Coronary artery (tissue), 2 donors: ENCODE data around the gene TMEM9B.
A peak's percentile ranks its signal among the peaks of the same experiment; 100 is the strongest.
"Not testable (repeated sequence)": the region's sequence is repeated elsewhere in the genome, so short reads cannot be mapped to it uniquely, and the experiment has no call there.

Source experiments
- DNase-seq: peaks from one replicate; pipeline ENCODE4 v3.0.0-alpha.2; 2017; ENCODE audit warnings: low spot score
- H3K27ac ChIP-seq, 2 donors: fragments of 200-600 bp; sonication (generic); one replicate each; pipeline ENCODE4 v1.5.1; 2016 to 2019
- H3K4me3 ChIP-seq: fragments of 200-600 bp; sonication (generic); 2 replicates; pipeline ENCODE4 v1.5.1; 2016; ENCODE audit warnings: mild to moderate bottlenecking, moderate library complexity
- CTCF ChIP-seq: fragments of 200-600 bp; sonication (generic); IDR thresholded peaks from one replicate; pipeline ENCODE4 v1.5.1; 2019; ENCODE audit warnings: antibody characterized with exemption

The TMEM9B gene

GRCh38 chr11:8964324-8965320 is at the start of gene TMEM9B:
Gene TMEM9B (minus strand): TSS chr11:8964442. CDS start chr11:8964313, 129 bp downstream.
- Histone ChIP-seq H3K27ac (peak within 1 kb of the TSS; percentile 95 to 99), H3K4me3 (peak within 1 kb of the TSS; percentile 95)
- no peak for TF ChIP-seq CTCF
- peak; percentile 95 for DNase-seq

DNA sequence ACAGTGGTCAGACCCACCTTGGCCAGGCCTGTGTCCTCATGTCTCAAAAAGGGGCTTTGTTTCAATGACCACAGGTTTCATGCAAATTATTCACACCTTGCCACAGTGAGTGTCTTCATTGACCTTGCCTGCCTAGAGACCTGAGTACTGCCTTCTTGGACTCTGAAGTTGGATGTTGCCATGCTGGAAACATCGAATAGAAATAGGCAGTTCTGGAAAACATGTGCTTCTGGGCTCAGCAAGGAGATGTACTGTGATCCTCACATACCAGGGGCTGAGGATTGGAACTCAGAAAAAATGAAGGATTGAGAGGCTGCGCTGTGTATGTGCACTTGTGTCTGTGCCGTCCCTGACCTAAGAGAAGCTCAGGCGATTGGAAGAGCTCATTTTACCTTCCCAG is 49.1 kb upstream of the TMEM9B start:
- Histone ChIP-seq H3K4me3 (no peak overlapping the region), H3K27ac (no peak overlapping the region)
- no peak for DNase-seq
- no peak for TF ChIP-seq CTCF

GRCh38 chr11:9009538-9009937 is 45.3 kb upstream of the TMEM9B start:
- not testable (repeated sequence) for H3K4me3 ChIP-seq, DNase-seq, H3K27ac ChIP-seq

DNA sequence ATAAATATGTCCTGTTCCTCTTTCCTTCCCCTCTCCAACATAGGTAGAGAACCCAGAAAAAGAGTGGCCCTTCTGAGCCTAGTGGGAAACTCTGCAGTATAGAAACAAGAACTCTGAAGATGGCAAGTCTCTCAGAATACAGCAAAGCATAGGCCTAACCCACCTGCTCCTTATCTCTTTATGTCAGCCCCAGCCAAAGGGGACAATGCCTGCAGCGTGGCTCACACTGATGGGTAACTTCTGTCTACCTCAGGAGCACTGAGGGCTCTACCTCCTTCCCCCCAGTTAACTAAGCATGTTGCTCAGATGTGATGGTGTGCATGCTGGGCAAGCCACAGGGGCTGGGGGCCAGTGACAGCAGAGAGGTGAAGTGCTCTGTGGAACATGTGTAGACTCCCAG is 44.4 kb upstream of the TMEM9B start:
- Histone ChIP-seq H3K27ac (no peak overlapping the region), H3K4me3 (no peak overlapping the region)
- no peak for DNase-seq
- TF ChIP-seq CTCF, result no peak

DNA sequence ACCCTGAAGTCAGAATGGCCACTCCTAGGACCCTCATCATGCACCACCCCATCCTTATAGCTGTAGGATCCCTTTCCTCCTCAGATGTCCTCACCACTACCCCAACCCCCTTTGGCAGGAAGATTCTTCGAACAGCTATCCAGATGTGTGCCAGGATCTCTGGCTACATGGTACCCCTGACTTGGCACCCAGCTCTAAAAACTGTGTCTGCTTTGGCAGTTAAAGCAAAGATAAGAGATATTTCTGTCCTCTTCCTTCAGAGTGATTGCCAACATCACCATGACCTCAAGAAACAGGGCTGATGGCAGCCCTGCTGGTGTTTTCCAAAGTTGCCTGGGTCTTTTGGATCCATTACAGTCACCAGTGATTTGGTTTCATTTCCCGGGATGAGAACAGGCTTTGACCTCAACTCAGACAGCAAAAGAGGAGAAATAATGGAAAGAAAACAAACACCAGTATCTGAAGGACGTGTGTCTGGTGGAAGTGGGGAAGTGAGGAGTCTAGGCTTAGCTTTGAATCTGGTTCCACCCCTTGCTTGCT is 43.8 kb upstream of the TMEM9B start:
- Histone ChIP-seq H3K27ac (no peak overlapping the region), H3K4me3 (no peak overlapping the region)
- DNase-seq, result no peak
- TF ChIP-seq CTCF, result no peak

GRCh38 chr11:9005087-9005486 is 40.8 kb upstream of the TMEM9B start:
- TF ChIP-seq CTCF, result no peak
- no peak for DNase-seq
- no peak overlapping the region for H3K4me3 ChIP-seq
- no peak overlapping the region for H3K27ac ChIP-seq

GRCh38 chr11:9004183-9004926 is 40.1 kb upstream of the TMEM9B start:
- no peak for DNase-seq
- peak overlapping the region; percentile 73 for H3K4me3 ChIP-seq

More at GRCh38 chr11:9004183-9004926, 40.1 kb upstream of the TMEM9B start:
- TF ChIP-seq CTCF, result no peak
- H3K27ac ChIP-seq, result no peak overlapping the region
